ENCODE results near the gene BRD4. TPM values are rescaled to one million over a fixed set of nuclear protein-coding genes. Genes with fewer than 3 reads are reported as not detected.

Gene BRD4
- total RNA-seq, 2 experiments from 2014 or later = 110 to 113 TPM

DNA sequence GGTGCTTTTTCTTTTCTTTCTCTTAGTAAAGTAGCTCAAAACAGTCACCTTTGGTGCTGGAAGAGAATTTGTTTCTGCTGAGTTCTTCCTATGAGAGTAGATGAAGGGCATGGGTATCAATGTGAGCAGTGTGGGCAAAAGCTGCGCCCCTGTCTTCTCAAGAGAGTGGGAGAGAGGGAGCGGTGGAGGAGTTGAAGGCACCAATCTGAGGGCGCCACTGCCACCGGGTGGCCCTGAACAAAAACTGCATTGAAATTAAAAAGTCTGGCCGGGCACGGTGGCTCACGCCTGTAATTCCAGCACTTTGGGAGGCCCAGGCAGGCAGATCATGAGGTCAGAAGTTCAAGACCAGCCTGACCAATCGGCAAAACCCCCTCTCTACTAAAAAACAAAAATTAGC, 71.4 kb downstream of the BRD4 start:
- DNase-seq = no peak
- Mint-ChIP-seq H3K4me3 (no peak overlapping the region), H3K27me3 (no peaks in the 10 kb centered on the region), H3K36me3 (peaks cover 18% of the 10 kb centered on the region), H3K27ac (no peak overlapping the region), H3K4me1 (no peaks in the 10 kb centered on the region), H3K9me3 (no peaks in the 10 kb centered on the region)

DNA sequence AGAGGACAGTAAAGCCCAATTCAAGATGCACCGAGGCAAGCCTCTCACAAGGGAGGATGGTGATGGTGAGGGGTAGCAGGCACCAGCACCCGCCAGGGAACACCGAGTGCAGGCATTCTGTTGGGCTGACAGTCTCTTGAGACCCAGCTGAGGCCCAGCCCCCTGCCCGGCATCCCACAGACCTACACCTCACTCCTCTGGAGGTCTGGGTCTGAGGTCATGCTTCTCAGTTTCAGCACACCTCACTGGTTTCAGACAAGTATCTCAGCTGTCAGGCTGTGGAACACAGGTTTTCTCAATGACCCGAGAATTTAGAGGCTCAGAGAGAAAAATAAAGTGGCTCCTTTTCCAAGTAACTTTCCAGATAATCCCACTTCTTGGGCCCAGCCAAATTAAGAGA, 72.4 kb downstream of the BRD4 start:
- H3K36me3 Mint-ChIP-seq = peaks cover 19% of the 10 kb centered on the region
- H3K27ac Mint-ChIP-seq = no peak overlapping the region
- H3K9me3 Mint-ChIP-seq = no peaks in the 10 kb centered on the region
- H3K4me1 Mint-ChIP-seq = no peaks in the 10 kb centered on the region
- DNase-seq = no peak
- no peak overlapping the region for H3K4me3 Mint-ChIP-seq
- no peaks in the 10 kb centered on the region for H3K27me3 Mint-ChIP-seq

DNA sequence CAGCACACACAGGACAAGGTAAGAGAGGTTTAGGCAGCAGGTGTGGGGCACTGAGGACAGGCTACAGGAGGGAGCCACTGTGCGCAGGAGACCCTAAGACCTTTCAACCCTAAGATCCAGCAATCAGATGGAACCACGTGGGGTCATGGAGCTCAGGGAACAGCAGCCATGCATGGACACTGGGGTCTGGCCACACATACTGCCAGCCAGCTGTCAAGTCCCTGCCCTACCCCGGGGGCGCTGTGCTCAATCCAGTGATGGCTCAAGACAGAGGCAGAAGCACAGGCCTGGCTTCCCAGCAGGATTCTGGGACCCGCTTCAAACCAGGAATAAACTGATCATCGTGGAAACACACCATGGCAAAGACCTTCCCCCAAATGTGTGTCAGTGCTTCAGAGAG, 74.6 kb downstream of the BRD4 start:
- H3K4me3 Mint-ChIP-seq = no peak overlapping the region
- DNase-seq = no peak
- peaks cover 26% of the 10 kb centered on the region for H3K36me3 Mint-ChIP-seq
- no peaks in the 10 kb centered on the region for H3K4me1 Mint-ChIP-seq
- H3K27ac Mint-ChIP-seq = no peak overlapping the region
- no peaks in the 10 kb centered on the region for H3K27me3 Mint-ChIP-seq
- H3K9me3 Mint-ChIP-seq = no peaks in the 10 kb centered on the region

DNA sequence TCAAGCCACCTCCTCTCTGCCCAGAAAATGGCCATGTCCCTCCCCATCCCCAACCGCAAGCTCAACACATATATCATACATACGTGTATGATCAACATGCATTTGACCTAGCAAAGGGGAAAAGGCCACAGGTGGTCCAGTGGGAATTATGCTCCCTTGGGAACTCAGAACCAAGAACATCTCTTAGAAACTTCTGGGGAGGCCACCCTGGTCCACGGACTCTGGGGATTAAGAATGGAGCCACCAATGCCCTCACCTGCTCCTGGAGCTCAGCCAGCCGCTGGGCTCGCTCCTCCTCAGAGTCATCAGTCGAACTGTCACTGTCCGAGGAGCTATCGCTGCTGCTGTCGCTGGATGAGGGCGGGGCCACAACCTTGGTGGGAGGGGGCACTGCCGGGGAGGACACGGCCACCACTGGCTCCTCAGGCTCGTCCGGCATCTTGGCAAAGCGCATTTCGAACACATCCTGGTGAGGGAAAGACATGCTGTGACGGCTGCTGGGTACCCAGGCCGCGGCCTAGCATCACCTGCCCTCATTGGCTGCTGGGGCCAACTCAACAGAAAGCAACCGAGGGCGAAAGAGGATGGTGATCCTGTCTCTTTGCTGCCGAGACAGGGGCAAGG, 75.5 kb downstream of the BRD4 start:
- H3K27me3 Mint-ChIP-seq = no peaks in the 10 kb centered on the region
- no peak overlapping the region for H3K4me3 Mint-ChIP-seq
- peaks cover 32% of the 10 kb centered on the region for H3K36me3 Mint-ChIP-seq
- H3K27ac Mint-ChIP-seq = no peak overlapping the region
- H3K9me3 Mint-ChIP-seq = no peaks in the 10 kb centered on the region
- H3K4me1 Mint-ChIP-seq = no peaks in the 10 kb centered on the region
- no peak for DNase-seq

DNA sequence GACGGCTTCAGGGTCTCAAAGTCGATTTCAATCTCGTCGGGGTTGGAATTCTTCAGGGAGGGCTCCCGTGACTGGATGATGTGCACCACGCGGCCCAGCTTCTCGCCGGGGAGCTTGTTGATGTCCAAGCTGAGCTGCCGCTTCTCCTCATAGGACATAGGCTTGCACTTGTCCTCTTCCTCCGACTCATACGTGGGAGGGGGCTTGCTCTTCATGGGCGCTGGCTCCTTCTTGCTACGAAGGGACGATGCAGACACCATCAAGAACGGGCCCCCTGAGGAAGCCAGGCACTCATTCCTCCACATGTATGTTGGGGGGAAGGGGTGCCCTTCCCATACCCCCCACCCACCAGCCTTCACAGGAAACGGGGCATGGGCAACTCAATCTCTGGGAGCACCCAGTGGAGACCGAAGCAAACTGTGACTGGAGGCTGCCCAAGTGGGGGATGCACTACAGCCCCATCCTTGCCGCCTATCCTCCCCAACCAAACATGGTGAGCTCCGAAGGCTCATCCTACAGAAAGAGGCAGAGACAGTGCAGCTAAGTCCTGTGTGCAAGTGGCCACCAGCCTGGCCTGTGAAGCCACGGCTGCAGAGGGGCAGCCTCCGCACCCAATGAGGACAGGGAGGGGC, 76.9 kb downstream of the BRD4 start:
- no peaks in the 10 kb centered on the region for H3K27me3 Mint-ChIP-seq
- peak overlapping the region; percentile 38 for H3K27ac Mint-ChIP-seq
- no peaks in the 10 kb centered on the region for H3K9me3 Mint-ChIP-seq
- H3K4me3 Mint-ChIP-seq = no peak overlapping the region
- DNase-seq = no peak
- H3K36me3 Mint-ChIP-seq = peaks cover 28% of the 10 kb centered on the region
- no peaks in the 10 kb centered on the region for H3K4me1 Mint-ChIP-seq

DNA sequence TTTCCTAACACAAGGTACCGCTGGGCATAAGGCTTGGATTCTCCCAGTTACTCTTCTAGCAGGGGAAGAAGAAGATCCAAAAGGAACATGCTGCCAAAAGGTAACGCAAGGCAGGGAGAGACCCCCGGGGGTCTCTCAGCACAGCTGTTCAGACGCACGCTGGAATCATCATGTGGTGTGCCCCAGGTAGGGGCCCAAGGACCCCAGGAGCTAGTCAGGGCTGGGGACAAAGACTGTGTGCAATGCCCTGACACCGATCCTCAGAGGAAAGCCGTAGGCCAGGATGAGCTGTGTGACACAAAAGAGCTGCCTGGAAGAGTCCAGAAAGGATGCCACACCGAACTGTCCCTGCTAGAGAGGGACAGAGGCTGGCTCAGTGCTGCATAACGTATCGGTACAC, 77.8 kb downstream of the BRD4 start:
- H3K4me1 Mint-ChIP-seq = no peaks in the 10 kb centered on the region
- H3K4me3 Mint-ChIP-seq = no peak overlapping the region
- H3K27ac Mint-ChIP-seq = no peak overlapping the region
- peaks cover 27% of the 10 kb centered on the region for H3K36me3 Mint-ChIP-seq
- no peaks in the 10 kb centered on the region for H3K27me3 Mint-ChIP-seq
- DNase-seq = no peak
- H3K9me3 Mint-ChIP-seq = no peaks in the 10 kb centered on the region

DNA sequence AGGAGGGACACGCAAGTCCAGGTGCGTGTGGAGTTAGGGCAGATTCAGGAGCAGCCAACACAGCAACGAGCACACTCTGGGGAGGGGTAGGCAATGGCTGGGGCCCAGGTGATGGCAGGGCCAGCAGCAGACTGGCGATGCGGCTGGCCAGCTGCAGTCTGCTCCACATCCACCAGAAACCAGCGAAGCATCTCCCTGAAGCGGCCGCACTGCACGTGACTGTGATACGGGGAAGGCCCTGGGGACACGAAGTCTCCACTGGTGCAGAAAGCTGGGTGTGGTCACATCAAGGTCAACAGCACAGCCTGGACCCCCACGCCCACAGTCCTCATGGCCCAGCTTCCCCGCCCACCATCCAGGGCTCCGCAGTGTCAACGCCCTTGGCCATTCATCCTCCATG, 78.8 kb downstream of the BRD4 start:
- no peaks in the 10 kb centered on the region for H3K27me3 Mint-ChIP-seq
- H3K4me3 Mint-ChIP-seq = no peak overlapping the region
- H3K9me3 Mint-ChIP-seq = no peaks in the 10 kb centered on the region
- H3K4me1 Mint-ChIP-seq = no peaks in the 10 kb centered on the region
- H3K36me3 Mint-ChIP-seq = peaks cover 22% of the 10 kb centered on the region
- no peak overlapping the region for H3K27ac Mint-ChIP-seq
- no peak for DNase-seq

DNA sequence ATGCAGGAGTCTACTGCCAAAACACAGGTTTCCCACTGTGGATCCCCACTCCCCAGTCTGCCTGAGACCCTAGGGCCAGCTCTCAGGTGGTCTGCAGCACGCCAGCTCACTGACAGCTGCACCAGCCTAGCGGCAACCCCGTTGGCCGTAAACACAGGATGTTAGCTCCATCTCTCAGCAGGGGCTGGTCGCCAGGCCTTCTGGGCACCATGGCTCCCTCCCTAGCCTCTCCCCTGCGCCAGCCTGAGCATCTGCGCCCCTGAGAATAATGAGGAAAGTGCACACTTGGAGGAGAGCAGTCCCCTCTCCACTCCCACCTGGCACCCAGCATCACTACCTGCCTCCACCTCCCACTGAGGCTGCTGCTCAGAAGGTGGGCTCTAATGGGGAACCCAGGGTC, 79.3 kb downstream of the BRD4 start:
- no peaks in the 10 kb centered on the region for H3K9me3 Mint-ChIP-seq
- H3K4me3 Mint-ChIP-seq = no peak overlapping the region
- H3K27ac Mint-ChIP-seq = peak overlapping the region; percentile 34
- peaks cover 21% of the 10 kb centered on the region for H3K36me3 Mint-ChIP-seq
- no peak for DNase-seq
- H3K4me1 Mint-ChIP-seq = no peaks in the 10 kb centered on the region
- no peaks in the 10 kb centered on the region for H3K27me3 Mint-ChIP-seq

DNA sequence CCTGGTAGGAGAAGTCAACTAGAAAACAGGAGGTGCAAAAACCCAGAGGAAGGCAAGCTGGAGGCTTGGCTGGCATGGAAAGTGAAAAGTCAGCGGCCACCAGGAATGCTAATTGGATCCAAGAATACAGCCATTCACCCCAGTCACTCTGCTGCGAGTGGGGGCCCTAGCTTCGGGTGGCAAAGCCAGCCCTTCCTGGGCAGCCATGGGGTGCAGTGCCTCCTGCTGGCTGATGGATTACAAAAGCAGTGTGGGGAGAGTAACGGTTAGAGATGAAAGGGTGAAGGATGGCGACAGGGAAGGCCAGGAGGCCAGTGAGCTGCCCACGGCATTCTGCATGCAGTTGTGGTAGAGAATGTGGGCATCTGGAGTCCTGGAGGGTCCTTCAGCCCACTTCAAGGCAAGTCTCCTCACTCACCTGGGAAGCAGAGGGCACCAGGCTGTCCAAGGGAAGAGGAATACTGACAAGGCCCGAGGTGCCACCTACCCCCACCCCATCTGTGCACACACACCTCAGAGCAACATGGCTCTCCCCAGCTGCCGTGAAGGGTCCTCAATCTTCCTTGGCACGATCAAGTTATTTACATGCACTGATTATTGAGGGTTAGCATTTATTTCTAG, 79.8 kb downstream of the BRD4 start:
- no peak overlapping the region for H3K4me3 Mint-ChIP-seq
- peaks cover 21% of the 10 kb centered on the region for H3K36me3 Mint-ChIP-seq
- DNase-seq = no peak
- H3K27me3 Mint-ChIP-seq = no peaks in the 10 kb centered on the region
- no peaks in the 10 kb centered on the region for H3K9me3 Mint-ChIP-seq
- H3K27ac Mint-ChIP-seq = peak overlapping the region; percentile 34
- no peaks in the 10 kb centered on the region for H3K4me1 Mint-ChIP-seq

DNA sequence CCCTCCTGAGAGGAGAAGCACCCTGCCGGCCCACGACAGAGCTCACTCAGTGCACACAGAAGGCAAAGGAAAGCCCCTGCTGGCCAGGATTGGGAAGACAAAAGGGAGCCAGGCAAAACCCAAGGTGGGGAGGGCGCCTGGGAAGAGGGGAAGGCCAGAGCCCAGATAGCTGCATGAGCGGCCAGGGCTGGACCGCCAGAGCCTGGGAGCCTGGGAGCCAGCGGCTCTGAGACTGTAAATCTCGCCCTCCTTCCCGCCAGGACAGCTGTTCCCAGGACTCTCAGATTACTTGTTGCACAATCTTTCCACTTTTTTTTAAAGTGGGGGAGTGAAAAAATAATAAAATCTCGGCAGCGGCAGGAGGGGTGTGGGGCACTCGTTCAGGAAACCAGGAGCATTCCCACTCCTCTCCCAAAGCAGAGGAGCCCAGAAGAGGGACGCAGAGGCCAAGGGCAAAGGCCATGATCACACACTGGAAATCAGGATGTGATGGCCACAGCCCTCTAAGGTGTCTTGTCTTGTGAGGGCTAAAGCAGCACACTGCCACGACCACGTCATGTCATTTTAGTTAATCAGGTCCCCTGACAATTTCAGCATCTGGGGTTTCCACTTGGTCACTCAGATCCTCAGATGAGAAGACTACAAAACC, 80.5 kb downstream of the BRD4 start:
- no peaks in the 10 kb centered on the region for H3K4me1 Mint-ChIP-seq
- no peaks in the 10 kb centered on the region for H3K9me3 Mint-ChIP-seq
- DNase-seq = no peak
- H3K36me3 Mint-ChIP-seq = peaks cover 21% of the 10 kb centered on the region
- no peak overlapping the region for H3K27ac Mint-ChIP-seq
- H3K4me3 Mint-ChIP-seq = no peak overlapping the region
- H3K27me3 Mint-ChIP-seq = no peaks in the 10 kb centered on the region

DNA sequence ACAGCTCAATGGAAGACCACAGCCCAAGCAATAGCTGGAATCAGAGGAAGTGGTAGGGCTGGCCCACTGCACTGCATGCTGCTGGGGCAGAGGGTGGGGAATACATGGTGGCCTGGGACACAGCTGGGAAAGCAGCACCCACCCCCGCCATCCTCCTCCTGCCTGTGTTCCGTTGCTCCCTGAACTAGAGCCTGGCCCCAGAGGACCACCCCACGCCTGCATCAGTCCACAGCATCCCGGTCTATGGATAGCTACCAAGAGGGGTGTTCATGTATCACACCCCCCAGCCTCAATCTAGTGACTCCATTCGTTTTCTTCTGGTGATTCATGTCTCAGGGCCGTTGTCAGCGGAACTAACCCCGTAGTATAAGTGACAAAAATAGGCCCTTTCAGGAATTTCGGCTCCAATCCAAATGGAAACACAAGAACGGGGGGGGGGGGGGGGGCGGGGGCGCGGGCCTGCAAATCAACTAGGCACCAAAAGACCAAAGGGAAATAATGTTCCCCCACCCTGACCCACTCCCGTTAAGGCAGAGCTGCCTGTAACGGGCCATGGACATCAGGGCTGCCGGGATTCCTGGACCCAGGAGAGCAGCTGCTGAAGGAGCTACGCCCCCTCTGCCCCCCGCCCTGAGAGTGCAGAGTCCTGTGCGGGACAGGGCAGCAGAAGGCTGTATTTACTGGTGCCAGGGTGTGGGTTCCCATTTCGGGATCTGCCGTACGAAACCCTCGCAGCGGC, 81.2 kb downstream of the BRD4 start:
- Mint-ChIP-seq H3K36me3 (peaks cover 23% of the 10 kb centered on the region), H3K4me1 (no peaks in the 10 kb centered on the region), H3K9me3 (no peaks in the 10 kb centered on the region), H3K27me3 (no peaks in the 10 kb centered on the region), H3K4me3 (no peak overlapping the region), H3K27ac (no peak overlapping the region)
- no peak for DNase-seq

DNA sequence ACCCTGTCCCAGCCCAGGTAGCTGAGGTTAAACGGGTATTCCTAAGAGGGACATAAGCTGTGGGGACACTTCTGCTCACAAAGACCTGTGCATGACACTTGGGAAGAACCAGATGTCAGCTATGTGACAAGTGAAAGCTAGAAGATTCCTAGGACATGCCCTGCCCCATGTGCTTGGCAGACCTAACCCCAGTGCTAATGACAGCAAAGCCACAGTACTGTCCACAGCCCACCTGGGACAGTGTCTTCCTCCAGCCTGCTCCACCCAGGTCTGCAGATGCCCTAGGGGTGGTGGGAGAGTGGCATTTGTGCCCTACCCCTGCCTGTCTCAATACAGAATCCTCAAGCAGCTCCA, 81.7 kb downstream of the BRD4 start:
- no peaks in the 10 kb centered on the region for H3K4me1 Mint-ChIP-seq
- H3K9me3 Mint-ChIP-seq = no peaks in the 10 kb centered on the region
- no peaks in the 10 kb centered on the region for H3K27me3 Mint-ChIP-seq
- no peak overlapping the region for H3K27ac Mint-ChIP-seq
- DNase-seq = no peak
- H3K4me3 Mint-ChIP-seq = no peak overlapping the region
- H3K36me3 Mint-ChIP-seq = peaks cover 23% of the 10 kb centered on the region

DNA sequence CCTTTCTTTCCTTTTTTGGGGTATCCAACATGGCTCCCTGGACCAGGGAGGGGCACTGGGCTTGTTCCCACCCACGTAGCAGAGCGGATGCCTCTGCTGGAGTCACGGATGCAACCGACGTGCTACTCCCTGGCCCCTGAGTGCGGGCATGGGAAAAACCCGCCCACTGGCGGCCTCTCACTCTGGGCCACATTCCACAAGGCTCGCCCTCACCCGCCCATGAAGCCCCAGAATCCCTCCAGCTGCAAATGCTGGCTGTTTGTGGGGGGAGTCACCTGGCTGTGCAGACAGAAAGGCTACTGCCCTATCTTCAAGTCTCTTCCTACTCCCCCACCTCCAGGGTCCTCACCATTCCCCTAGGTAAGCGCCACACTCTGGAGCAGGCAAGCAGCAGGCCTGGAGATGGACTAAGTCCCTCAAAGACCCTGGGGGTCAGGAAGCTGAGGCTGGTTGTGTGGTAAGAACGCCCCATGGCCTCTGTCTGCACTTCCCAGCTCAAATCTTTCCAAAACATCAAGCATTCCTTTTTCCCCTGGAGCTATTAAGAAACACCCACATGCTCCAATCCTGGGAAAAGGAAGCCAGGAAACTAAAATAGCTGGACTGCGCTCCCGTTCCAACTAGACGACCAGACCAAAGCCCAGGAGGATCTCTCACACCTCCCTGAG, 82.2 kb downstream of the BRD4 start:
- DNase-seq = no peak
- no peaks in the 10 kb centered on the region for H3K9me3 Mint-ChIP-seq
- H3K27ac Mint-ChIP-seq = no peak overlapping the region
- H3K27me3 Mint-ChIP-seq = no peaks in the 10 kb centered on the region
- H3K4me1 Mint-ChIP-seq = no peaks in the 10 kb centered on the region
- H3K4me3 Mint-ChIP-seq = no peak overlapping the region
- H3K36me3 Mint-ChIP-seq = peaks cover 21% of the 10 kb centered on the region

DNA sequence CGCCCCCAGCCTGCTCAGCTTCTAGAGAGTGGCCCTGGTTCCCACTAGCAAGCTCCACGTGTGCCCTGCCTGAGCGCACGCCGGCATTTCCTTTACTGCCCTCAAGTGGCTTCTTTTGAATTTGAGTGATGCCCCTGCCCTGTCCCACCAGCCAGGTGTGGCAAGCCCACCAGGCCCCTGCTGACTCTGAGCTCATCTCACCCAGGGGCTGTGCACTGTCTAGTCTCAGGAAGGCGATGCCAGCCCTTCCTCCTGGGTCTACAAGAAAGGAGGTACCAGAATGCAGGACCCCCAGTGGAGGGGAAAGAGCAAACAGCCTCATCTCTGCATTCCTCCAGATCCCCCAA, 82.8 kb downstream of the BRD4 start:
- Mint-ChIP-seq H3K27ac (no peak overlapping the region), H3K4me1 (no peaks in the 10 kb centered on the region), H3K27me3 (no peaks in the 10 kb centered on the region), H3K36me3 (peaks cover 23% of the 10 kb centered on the region), H3K4me3 (no peak overlapping the region), H3K9me3 (no peaks in the 10 kb centered on the region)
- no peak for DNase-seq
